ENCODE results near the gene SLCO1B3. TPM values are rescaled to one million over a fixed set of nuclear protein-coding genes. Genes with fewer than 3 reads are reported as not detected.

Gene SLCO1B3
- total RNA-seq, 4 donors from 2014 or later = 0.13 to 0.50 TPM; not detected in 2

DNA sequence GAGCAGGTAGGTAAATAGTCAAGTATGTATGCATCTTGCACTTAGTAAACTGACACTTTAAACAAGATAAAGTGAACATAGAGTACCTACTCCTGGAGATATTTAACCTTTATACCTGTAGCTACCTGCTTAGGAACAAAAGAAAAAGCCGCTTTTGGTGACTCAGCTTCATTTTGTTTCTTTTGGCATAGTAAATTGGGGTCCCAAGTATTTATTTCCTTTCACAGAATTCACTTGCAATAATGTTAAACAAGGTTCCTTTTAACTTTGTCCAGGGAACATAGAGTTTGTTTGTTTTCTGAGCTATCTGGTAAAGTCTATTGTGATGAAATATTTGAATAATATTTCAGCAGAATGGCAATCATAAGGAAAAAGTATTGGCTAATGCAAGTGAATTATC is 20.0 kb downstream of the SLCO1B3 start:
- no peak for DNase-seq
- no peak overlapping the region for H3K4me3 ChIP-seq (replicated peaks in 1 of 3)
- H3K36me3 ChIP-seq = no peaks in the 10 kb centered on the region
- no peaks in the 10 kb centered on the region for H3K4me1 ChIP-seq
- H3K27ac ChIP-seq = no peak overlapping the region
- H3K27me3 ChIP-seq = no peaks in the 10 kb centered on the region
- no peaks in the 10 kb centered on the region for H3K9me3 ChIP-seq
- intact Hi-C loops (cut with DNase I) = no loop called here
- 72 to 80% methylated on average over 1 of the region's 1 CpG for WGBS, 2 donors
- no peak for TF ChIP-seq POLR2A (IDR thresholded peaks at IDR 0.05)
- TF ChIP-seq, protein P1, sequence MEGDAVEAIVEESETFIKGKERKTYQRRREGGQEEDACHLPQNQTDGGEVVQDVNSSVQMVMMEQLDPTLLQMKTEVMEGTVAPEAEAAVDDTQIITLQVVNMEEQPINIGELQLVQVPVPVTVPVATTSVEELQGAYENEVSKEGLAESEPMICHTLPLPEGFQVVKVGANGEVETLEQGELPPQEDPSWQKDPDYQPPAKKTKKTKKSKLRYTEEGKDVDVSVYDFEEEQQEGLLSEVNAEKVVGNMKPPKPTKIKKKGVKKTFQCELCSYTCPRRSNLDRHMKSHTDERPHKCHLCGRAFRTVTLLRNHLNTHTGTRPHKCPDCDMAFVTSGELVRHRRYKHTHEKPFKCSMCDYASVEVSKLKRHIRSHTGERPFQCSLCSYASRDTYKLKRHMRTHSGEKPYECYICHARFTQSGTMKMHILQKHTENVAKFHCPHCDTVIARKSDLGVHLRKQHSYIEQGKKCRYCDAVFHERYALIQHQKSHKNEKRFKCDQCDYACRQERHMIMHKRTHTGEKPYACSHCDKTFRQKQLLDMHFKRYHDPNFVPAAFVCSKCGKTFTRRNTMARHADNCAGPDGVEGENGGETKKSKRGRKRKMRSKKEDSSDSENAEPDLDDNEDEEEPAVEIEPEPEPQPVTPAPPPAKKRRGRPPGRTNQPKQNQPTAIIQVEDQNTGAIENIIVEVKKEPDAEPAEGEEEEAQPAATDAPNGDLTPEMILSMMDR (IDR thresholded peaks at IDR 0.05) = no peak

DNA sequence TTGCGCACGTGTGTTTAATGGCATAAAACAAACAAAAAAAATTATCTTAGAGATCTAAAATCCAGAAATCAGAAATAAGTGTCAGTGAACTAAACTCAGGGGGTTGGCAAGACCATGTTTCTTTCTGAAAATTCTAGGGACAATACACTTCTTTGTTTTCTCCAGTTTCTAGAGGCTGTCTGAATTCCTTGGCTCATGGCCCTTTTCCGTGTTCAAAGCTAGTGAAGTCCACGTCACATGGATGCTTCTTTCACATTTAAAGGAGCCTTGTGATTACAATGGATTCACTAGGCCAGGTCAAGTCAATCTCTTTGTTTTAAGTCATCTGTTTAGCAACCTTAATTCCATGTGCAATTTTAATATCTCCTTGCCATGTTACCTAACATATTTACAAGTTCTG is 22.4 kb downstream of the SLCO1B3 start:
- H3K4me3 ChIP-seq (replicated peaks in 1 of 3) = no peak overlapping the region
- H3K27me3 ChIP-seq = no peaks in the 10 kb centered on the region
- no peaks in the 10 kb centered on the region for H3K36me3 ChIP-seq
- 60 to 70% methylated on average over 4 of the region's 4 CpGs for WGBS, 2 donors
- intact Hi-C loops (cut with DNase I) = no loop called here
- TF ChIP-seq, protein P1 (IDR thresholded peaks at IDR 0.05) = no peak
- no peak for TF ChIP-seq POLR2A (IDR thresholded peaks at IDR 0.05)
- no peak for DNase-seq
- H3K4me1 ChIP-seq = no peaks in the 10 kb centered on the region
- no peaks in the 10 kb centered on the region for H3K9me3 ChIP-seq
- H3K27ac ChIP-seq = no peak overlapping the region

DNA sequence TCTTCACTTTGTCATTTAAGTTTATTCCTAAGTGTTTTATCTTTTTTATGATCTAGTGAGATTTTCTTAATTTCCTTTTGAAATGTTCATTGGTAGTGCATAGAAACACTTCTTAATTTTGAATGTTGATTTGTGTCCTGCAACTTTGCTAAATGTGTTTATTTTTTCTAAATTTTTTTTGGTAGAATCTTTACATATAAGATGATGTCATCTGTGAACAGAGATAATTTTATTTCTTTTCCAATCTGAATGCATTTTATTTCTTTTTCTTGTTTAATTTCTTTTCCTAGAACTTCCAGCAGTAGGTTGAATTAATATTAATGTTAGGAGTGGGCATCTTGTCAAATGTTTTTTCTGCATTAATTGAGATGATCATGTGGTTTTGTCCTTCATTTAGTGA is 42.1 kb downstream of the SLCO1B3 start:
- no peak for DNase-seq
- no peak for TF ChIP-seq POLR2A (IDR thresholded peaks at IDR 0.05)
- TF ChIP-seq, protein P1 (IDR thresholded peaks at IDR 0.05) = no peak
- no peaks in the 10 kb centered on the region for H3K36me3 ChIP-seq
- H3K4me1 ChIP-seq = no peaks in the 10 kb centered on the region
- H3K27ac ChIP-seq = no peak overlapping the region
- no peak overlapping the region for H3K4me3 ChIP-seq (replicated peaks in 1 of 3)
- H3K27me3 ChIP-seq = no peaks in the 10 kb centered on the region
- no peaks in the 10 kb centered on the region for H3K9me3 ChIP-seq
- intact Hi-C loops (cut with DNase I) = no loop called here

DNA sequence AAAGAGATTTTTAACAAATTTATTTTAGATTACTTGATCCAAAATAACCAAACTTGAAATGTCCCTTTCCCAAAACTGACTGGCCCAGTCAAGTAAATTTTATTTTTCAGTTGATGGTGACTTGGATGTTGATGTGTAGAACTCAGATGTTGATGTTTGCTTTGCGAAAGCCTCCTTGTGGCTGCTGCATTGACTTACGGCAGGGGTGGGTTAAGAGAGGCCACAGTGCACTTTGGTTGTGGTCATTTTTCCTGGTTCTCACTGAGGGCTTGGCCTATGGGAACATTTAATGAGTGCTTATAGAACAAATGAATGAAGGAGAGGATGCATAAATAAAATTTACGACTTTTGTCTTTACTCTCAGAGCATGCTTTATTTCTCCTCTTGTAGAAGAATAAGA is 52.6 kb downstream of the SLCO1B3 start:
- no peak overlapping the region for H3K27ac ChIP-seq
- intact Hi-C loops (cut with DNase I) = no loop called here
- no peaks in the 10 kb centered on the region for H3K9me3 ChIP-seq
- 87 to 92% methylated on average over 3 of the region's 3 CpGs for WGBS, 2 donors
- H3K27me3 ChIP-seq = no peaks in the 10 kb centered on the region
- H3K36me3 ChIP-seq = no peaks in the 10 kb centered on the region
- no peak for DNase-seq
- no peak overlapping the region for H3K4me3 ChIP-seq (replicated peaks in 1 of 3)
- no peak for TF ChIP-seq POLR2A (IDR thresholded peaks at IDR 0.05)
- TF ChIP-seq, protein P1 (IDR thresholded peaks at IDR 0.05) = no peak
- no peaks in the 10 kb centered on the region for H3K4me1 ChIP-seq

DNA sequence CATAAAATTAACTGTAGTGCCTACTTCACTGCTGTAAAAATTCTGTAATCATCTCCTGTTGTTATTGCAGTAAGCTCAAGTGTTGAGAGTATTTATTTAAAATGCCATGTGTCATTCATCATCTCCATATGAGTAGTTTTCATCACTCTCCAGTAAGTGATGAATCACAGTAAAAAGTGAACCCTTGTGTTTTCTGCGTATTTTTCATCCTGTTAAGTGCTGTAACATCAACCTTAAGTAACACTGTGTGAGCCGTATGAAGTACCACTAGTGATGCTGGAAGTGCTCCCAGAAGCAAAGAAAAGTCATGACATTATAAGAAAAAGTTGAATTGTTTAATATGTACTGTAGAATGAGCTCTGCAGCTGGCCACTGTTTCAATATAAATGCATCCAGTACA is 55.4 kb downstream of the SLCO1B3 start:
- Histone ChIP-seq H3K36me3 (no peaks in the 10 kb centered on the region), H3K4me1 (no peaks in the 10 kb centered on the region), H3K27me3 (no peaks in the 10 kb centered on the region), H3K27ac (no peak overlapping the region), H3K9me3 (no peaks in the 10 kb centered on the region), H3K4me3 (replicated peaks in 1 of 3) (no peak overlapping the region)
- TF ChIP-seq, protein P1 (IDR thresholded peaks at IDR 0.05) = no peak
- no peak for TF ChIP-seq POLR2A (IDR thresholded peaks at IDR 0.05)
- WGBS, 2 donors = 9 to 24% methylated on average over 2 of the region's 2 CpGs
- DNase-seq = no peak
- intact Hi-C loops (cut with DNase I) = no loop called here

Data from thyroid gland (tissue), 4 donors.